Endothelial cell of umbilical vein (primary cell): ENCODE results near the gene NAV3. TPM values are rescaled to one million over a fixed set of nuclear protein-coding genes. Genes with fewer than 3 reads are reported as not detected.
A peak's percentile ranks its signal among the peaks of the same experiment; 100 is the strongest.

Experiments used
- BruUV-seq: library from RNA; stranded (reverse); fragments of 400-500 nt; replicated peaks from 2 replicates; lab custom pipeline; 2021; lab: Mats Ljungman, UMichigan
- CTCF ChIA-PET: fragments of 300-600, 350-600 bp; sonication (Branson Sonifier 250); formaldehyde crosslinking; loops from one replicate; lab custom pipeline; 2021; ENCODE audit warnings: antibody characterized with exemption, inconsistent platforms; lab: Charles Lee
- POLR2A ChIA-PET: fragments of 300-600, 350-600 bp; sonication (Branson Sonifier 250); formaldehyde crosslinking; loops from one replicate; lab custom pipeline; 2021; ENCODE audit warnings: antibody characterized with exemption, inconsistent platforms; lab: Charles Lee
- DNase-seq: peaks from one replicate; pipeline ENCODE4 v3.0.0-alpha.2; 2011; ENCODE audit warnings: low read depth, low spot score
- FAIRE-seq: peaks from 2 replicates; lab custom pipeline; 2011; peaks lifted over from hg19 to GRCh38; lab: Jason Lieb, UNC
- H2AFZ ChIP-seq: 2 replicates; pipeline ENCODE4 v1.6.0; 2012; ENCODE audit warnings: low read depth, low read length, control low read depth, inconsistent platforms
- H3K27ac ChIP-seq: 2 replicates; pipeline ENCODE4 v1.5.1; 2011; ENCODE audit warnings: low read depth, mild to moderate bottlenecking, control low read depth, low read length, moderate library complexity; ENCODE audit not compliant: insufficient read depth
- H3K27me3 ChIP-seq, 2 experiments: 2 replicates each; pipeline versions ENCODE4 v1.6.0 to v1.6.1; 2011; ENCODE audit warnings: low read length in 2 of 2, mixed read lengths in 1 of 2; ENCODE audit not compliant: control insufficient read depth in 2 of 2, insufficient read depth in 2 of 2
- H3K36me3 ChIP-seq, 2 experiments: 2 replicates in 1 of 2; 3 replicates in 1 of 2; pipeline ENCODE4 v1.5.1; 2011; ENCODE audit warnings: low read length in 2 of 2, mild to moderate bottlenecking in 1 of 2, moderate library complexity in 1 of 2; ENCODE audit not compliant: control insufficient read depth in 2 of 2, insufficient read depth in 2 of 2; ENCODE audit errors: extremely low read depth in 1 of 2
- H3K4me1 ChIP-seq: 3 replicates; pipeline ENCODE4 v1.5.1; 2011; ENCODE audit warnings: mild to moderate bottlenecking, low read length; ENCODE audit not compliant: control insufficient read depth, insufficient read depth; ENCODE audit errors: extremely low read depth
- H3K4me2 ChIP-seq: 2 replicates; pipeline ENCODE4 v1.6.1; 2011; ENCODE audit warnings: low read length, control low read depth, mixed read lengths; ENCODE audit not compliant: insufficient read depth
- H3K4me3 ChIP-seq, 3 experiments: fragments of 200-600 bp in 1 of 3; sonication (generic), shearing (Covaris generic) in 1 of 3; replicated peaks in 1 of 3; 2 replicates each; pipeline ENCODE4 v1.5.1; 2011 to 2016; ENCODE audit warnings: control low read depth in 3 of 3, low read length in 3 of 3, mild to moderate bottlenecking in 2 of 3, inconsistent platforms in 1 of 3, low read depth in 1 of 3, moderate library complexity in 1 of 3; ENCODE audit not compliant: insufficient read depth in 1 of 3
- H3K79me2 ChIP-seq: 2 replicates; pipeline ENCODE4 v1.6.0; 2012; ENCODE audit warnings: low read length, inconsistent platforms; ENCODE audit not compliant: control insufficient read depth, insufficient read depth
- H3K9ac ChIP-seq: replicated peaks from 2 replicates; pipeline ENCODE3; 2011; ENCODE audit warnings: low read length, control low read depth; ENCODE audit not compliant: insufficient read depth; ENCODE audit errors: extremely low read depth
- H3K9me1 ChIP-seq: replicated peaks from 3 replicates; pipeline ENCODE4 v1.6.0; 2011; ENCODE audit warnings: mild to moderate bottlenecking, low read length; ENCODE audit not compliant: control insufficient read depth, insufficient read depth; ENCODE audit errors: extremely low read depth
- H3K9me3 ChIP-seq: replicated peaks from 2 replicates; pipeline ENCODE4 v1.5.1; 2012; ENCODE audit warnings: low read length, inconsistent platforms; ENCODE audit not compliant: control insufficient read depth, insufficient read depth
- H4K20me1 ChIP-seq: replicated peaks from 2 replicates; pipeline ENCODE3; 2011; ENCODE audit warnings: mild to moderate bottlenecking, low read length; ENCODE audit not compliant: control insufficient read depth, insufficient read depth; ENCODE audit errors: extremely low read depth
- EZH2 ChIP-seq: IDR thresholded peaks from 2 replicates; pipeline ENCODE4 v1.6.1; 2012; ENCODE audit warnings: borderline replicate concordance, low read depth, mild to moderate bottlenecking, moderate library complexity, low read length, inconsistent platforms; ENCODE audit not compliant: severe bottlenecking
- FOS ChIP-seq: IDR thresholded peaks from 2 replicates; pipeline ENCODE4 v1.6.1; 2011; ENCODE audit warnings: mild to moderate bottlenecking, low read length, moderate library complexity, borderline replicate concordance; ENCODE audit not compliant: insufficient read depth
- GATA2 ChIP-seq: IDR thresholded peaks from 2 replicates; pipeline ENCODE4 v1.7.0; 2011; ENCODE audit warnings: low read depth, mild to moderate bottlenecking, moderate library complexity, mixed read lengths, low read length; ENCODE audit not compliant: insufficient read length, insufficient read depth
- JUN ChIP-seq: IDR thresholded peaks from 2 replicates; pipeline ENCODE4 v1.6.1; 2011; ENCODE audit warnings: borderline replicate concordance, low read depth; ENCODE audit not compliant: insufficient read length, insufficient read depth
- MYC ChIP-seq: IDR thresholded peaks from one replicate; pipeline ENCODE4 v1.6.1; 2011; ENCODE audit warnings: mild to moderate bottlenecking, low read depth, low read length
- POLR2A ChIP-seq: IDR thresholded peaks from 2 replicates; pipeline ENCODE4 v1.6.1; 2012; ENCODE audit warnings: low read depth, mild to moderate bottlenecking, control low read depth, low read length
- POLR2AphosphoS5 ChIP-seq: IDR thresholded peaks from 2 replicates; pipeline ENCODE4 v1.6.1; 2012; ENCODE audit warnings: low read depth, mild to moderate bottlenecking, control low read depth, low read length, moderate library complexity; ENCODE audit not compliant: insufficient read depth
- dilution Hi-C: fragments of 300-500 bp; cut with MboI; formaldehyde crosslinking; loops from one replicate; pipeline ENCODE4 v1.15.0; 2019; ENCODE audit warnings: low sequenced_read_pairs; ENCODE audit not compliant: extremely low pct_ligation_motif_present
- intact Hi-C: fragments of 100-400 bp; cut with micrococcal nuclease; formaldehyde crosslinking; loops from one replicate; pipeline ENCODE4 v1.10.0; 2022
- polyA plus RNA-seq, 4 experiments: library from polyadenylated mRNA; depleted of rRNA in 3 of 4; stranded (reverse) in 3 of 4; unstranded in 1 of 4; fragments of >200 nt; gene quantifications; 2 replicates each; pipeline versions ENCODE4 v1.2.1 to v1.2.3, GENCODE V29; 2011 to 2012; ENCODE audit warnings: missing spikeins in 1 of 4
- total RNA-seq: library from RNA; stranded (reverse); gene quantifications from 2 replicates; pipeline ENCODE4 v1.2.3, GENCODE V29; 2021
- TF ChIP-seq, protein P1 (sequence below), 2 donors: IDR thresholded peaks; 1 replicate in 1 of 2; 2 replicates in 1 of 2; pipeline ENCODE4 v1.5.1; 2011; ENCODE audit warnings: low read length in 2 of 2, mild to moderate bottlenecking in 2 of 2, moderate library complexity in 2 of 2, control low read depth in 1 of 2, inconsistent platforms in 1 of 2, low read depth in 1 of 2; ENCODE audit not compliant: insufficient read depth in 1 of 2; ENCODE audit errors: extremely low read depth in 1 of 2
- TF ChIP-seq, protein P2 (sequence below): IDR thresholded peaks from 2 replicates; pipeline ENCODE4 v1.6.1; 2011; ENCODE audit not compliant: insufficient read depth, insufficient read length

Gene NAV3
- total and polyA plus RNA-seq, 2 donors (not counting 3 experiments of a cell fraction or from before 2014, with no cell fraction given), result 6.7 to 40.1 TPM

DNA sequence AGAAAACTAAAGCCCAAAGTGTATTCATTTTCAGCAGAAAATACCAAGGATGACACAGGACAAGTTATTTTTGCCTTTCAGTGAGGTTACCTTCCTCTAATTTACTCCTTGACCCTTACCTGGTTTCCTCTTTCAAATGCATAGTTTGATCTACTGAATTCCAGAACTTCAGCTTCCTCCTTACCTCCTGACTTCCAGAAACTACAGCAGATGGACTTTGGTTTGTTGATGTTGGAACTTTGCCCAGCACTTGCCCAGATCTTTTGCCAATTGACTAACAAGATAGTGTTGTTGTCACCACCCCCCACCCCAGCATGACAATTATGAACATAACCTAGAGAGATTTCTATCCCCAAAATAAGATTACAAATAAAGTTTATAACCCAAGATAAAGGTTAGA lies 63.2 kb downstream of the NAV3 start:
- peak; percentile 75 for FAIRE-seq
- Histone ChIP-seq H3K27ac (no peak overlapping the region), H3K27me3 (no peaks in the 10 kb centered on the region), H3K9me1 (no peaks in the 10 kb centered on the region), H3K4me1 (peaks cover 13% of the 10 kb centered on the region), H3K79me2 (no peaks in the 10 kb centered on the region), H2AFZ (no peak overlapping the region), H3K9me3 (no peaks in the 10 kb centered on the region), H3K4me3 (no peak overlapping the region), H3K4me2 (no peak overlapping the region), H3K36me3 (no peaks in the 10 kb centered on the region), H4K20me1 (no peaks in the 10 kb centered on the region), H3K9ac (no peak overlapping the region)
- no TSS peak for BruUV-seq
- ChIA-PET CTCF (interaction anchor here (1.4 to 1.5 kb wide), 2 partner anchors 32 to 51 kb away, joined by 3 to 4 read pairs; no protein-coding TSS in a partner anchor), POLR2A (no interaction called here)
- TF ChIP-seq, protein P1, sequence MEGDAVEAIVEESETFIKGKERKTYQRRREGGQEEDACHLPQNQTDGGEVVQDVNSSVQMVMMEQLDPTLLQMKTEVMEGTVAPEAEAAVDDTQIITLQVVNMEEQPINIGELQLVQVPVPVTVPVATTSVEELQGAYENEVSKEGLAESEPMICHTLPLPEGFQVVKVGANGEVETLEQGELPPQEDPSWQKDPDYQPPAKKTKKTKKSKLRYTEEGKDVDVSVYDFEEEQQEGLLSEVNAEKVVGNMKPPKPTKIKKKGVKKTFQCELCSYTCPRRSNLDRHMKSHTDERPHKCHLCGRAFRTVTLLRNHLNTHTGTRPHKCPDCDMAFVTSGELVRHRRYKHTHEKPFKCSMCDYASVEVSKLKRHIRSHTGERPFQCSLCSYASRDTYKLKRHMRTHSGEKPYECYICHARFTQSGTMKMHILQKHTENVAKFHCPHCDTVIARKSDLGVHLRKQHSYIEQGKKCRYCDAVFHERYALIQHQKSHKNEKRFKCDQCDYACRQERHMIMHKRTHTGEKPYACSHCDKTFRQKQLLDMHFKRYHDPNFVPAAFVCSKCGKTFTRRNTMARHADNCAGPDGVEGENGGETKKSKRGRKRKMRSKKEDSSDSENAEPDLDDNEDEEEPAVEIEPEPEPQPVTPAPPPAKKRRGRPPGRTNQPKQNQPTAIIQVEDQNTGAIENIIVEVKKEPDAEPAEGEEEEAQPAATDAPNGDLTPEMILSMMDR (IDR thresholded peaks at IDR 0.05; ENCODE audit: extremely low read depth in 1 of 2, insufficient read depth in 1 of 2, low read depth in 1 of 2, low read length in 2 of 2), result no peak
- TF ChIP-seq JUN (no peak), MYC (no peak), POLR2AphosphoS5 (peak; percentile 23), GATA2 (peak; percentile 46), POLR2A (no peak), EZH2 (no peak), FOS (peak; percentile 6)
- TF ChIP-seq, protein P2, sequence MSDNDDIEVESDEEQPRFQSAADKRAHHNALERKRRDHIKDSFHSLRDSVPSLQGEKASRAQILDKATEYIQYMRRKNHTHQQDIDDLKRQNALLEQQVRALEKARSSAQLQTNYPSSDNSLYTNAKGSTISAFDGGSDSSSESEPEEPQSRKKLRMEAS, result no peak
- dilution Hi-C loops, result no loop called here
- peak; percentile 73 for DNase-seq
- intact Hi-C loops, result no loop called here
